ENCODE results near the gene RGS10.

The RGS10 gene

GRCh38 chr10:119542988-119543813 is 682 bp upstream of the RGS10 start:
- DNase-seq (ENCODE audit: low read depth), result peak; percentile 40
- TF ChIP-seq, protein P1, sequence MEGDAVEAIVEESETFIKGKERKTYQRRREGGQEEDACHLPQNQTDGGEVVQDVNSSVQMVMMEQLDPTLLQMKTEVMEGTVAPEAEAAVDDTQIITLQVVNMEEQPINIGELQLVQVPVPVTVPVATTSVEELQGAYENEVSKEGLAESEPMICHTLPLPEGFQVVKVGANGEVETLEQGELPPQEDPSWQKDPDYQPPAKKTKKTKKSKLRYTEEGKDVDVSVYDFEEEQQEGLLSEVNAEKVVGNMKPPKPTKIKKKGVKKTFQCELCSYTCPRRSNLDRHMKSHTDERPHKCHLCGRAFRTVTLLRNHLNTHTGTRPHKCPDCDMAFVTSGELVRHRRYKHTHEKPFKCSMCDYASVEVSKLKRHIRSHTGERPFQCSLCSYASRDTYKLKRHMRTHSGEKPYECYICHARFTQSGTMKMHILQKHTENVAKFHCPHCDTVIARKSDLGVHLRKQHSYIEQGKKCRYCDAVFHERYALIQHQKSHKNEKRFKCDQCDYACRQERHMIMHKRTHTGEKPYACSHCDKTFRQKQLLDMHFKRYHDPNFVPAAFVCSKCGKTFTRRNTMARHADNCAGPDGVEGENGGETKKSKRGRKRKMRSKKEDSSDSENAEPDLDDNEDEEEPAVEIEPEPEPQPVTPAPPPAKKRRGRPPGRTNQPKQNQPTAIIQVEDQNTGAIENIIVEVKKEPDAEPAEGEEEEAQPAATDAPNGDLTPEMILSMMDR (conservative IDR thresholded peaks at IDR 0.05; ENCODE audit: low read length), result peak; percentile 54
- H3K4me3 ChIP-seq (ENCODE audit: low read length), result peak overlapping the region; percentile 77

GRCh38 chr10:119541459-119542356 is 811 bp downstream of the RGS10 start:
- H3K4me3 ChIP-seq (ENCODE audit: low read length), result peak overlapping the region; percentile 77
- DNase-seq (ENCODE audit: low read depth), result no peak
- TF ChIP-seq, protein P1 (conservative IDR thresholded peaks at IDR 0.05; ENCODE audit: low read length), result no peak

GRCh38 chr10:119541046-119541445 is 1.5 kb downstream of the RGS10 start:
- TF ChIP-seq, protein P1 (conservative IDR thresholded peaks at IDR 0.05; ENCODE audit: low read length), result no peak
- peak overlapping the region; percentile 77 for H3K4me3 ChIP-seq (ENCODE audit: low read length)
- peak; percentile 61 for DNase-seq (ENCODE audit: low read depth)

- TF ChIP-seq, protein P1 (conservative IDR thresholded peaks at IDR 0.05; ENCODE audit: low read length), result no peak
- no peak for DNase-seq (ENCODE audit: low read depth)
- no peak overlapping the region for H3K4me3 ChIP-seq (ENCODE audit: low read length)
Measured at GRCh38 chr10:119540038-119540437, 2.5 kb downstream of the RGS10 start.

- no peak for DNase-seq (ENCODE audit: low read depth)
- TF ChIP-seq, protein P1 (conservative IDR thresholded peaks at IDR 0.05; ENCODE audit: low read length), result no peak
- no peak overlapping the region for H3K4me3 ChIP-seq (ENCODE audit: low read length)
Measured at GRCh38 chr10:119539359-119539825, 3.1 kb downstream of the RGS10 start.

DNA sequence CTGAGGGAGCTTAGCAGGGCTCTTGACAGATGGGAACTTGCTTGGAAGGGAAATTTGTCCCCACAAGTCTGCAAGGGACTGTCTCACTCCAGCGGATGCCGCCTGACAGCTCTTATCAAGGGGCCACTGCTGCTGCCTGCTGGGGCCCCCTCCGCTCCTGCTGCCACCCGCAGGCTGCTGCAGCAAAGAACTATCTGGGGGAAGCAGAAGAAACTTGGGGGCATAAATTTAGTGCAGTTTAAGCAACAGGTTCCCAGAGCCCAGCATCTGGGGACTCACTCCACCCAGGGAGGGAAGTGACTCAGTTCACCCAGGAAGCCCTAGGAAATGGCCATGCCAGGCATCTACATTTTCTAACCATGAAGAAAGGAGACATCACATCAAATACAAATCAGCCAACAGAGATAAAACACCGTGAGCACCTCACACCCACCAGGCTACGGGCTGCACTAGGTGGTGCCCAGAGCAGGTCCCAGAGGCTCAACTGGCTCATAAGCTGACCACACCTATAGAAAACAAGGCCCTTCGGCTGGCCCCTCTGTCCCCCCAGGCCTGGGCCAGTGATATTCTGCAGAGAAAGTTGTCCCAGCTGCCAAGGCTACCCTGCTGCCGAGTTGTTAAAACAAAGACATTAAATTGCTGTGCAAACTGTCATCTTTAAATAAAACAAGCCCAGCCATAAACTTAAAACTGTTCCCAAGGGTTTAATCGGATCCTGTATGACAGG is 3.7 kb downstream of the RGS10 start:
- no peak for DNase-seq (ENCODE audit: low read depth)

More for the DNA sequence above, 3.7 kb downstream of the RGS10 start:
- H3K4me3 ChIP-seq (ENCODE audit: low read length), result no peak overlapping the region
- TF ChIP-seq, protein P1 (conservative IDR thresholded peaks at IDR 0.05; ENCODE audit: low read length), result no peak

Data from AG10803 (cell line).